Cerebellar cortex (tissue), 1 donor: Measurements from ENCODE around the gene TOPBP1.
"Not testable (repeated sequence)": the region's sequence is repeated elsewhere in the genome, so short reads cannot be mapped to it uniquely, and the experiment has no call there.

Source experiments
- DNase-seq: peaks from one replicate; pipeline ENCODE4 v3.0.0-alpha.2; 2015; ENCODE audit warnings: low spot score

Gene TOPBP1

GRCh38 chr3:133570937-133571320 is 90.8 kb downstream of the TOPBP1 start:
- DNase-seq: no peak

- DNase-seq: no peak
Measured at GRCh38 chr3:133570139-133570936, 91.4 kb downstream of the TOPBP1 start.

- DNase-seq: no peak
Measured at GRCh38 chr3:133568294-133569014, 93.3 kb downstream of the TOPBP1 start.

- no peak for DNase-seq
Measured at GRCh38 chr3:133563816-133564215, 97.9 kb downstream of the TOPBP1 start.

- DNase-seq: no peak
Measured at GRCh38 chr3:133563186-133563591, 98.6 kb downstream of the TOPBP1 start.

- DNase-seq: no peak
Measured at GRCh38 chr3:133562376-133562775, 99.4 kb downstream of the TOPBP1 start.

GRCh38 chr3:133561679-133562078 is 100.1 kb downstream of the TOPBP1 start:
- no peak for DNase-seq

GRCh38 chr3:133551589-133551988 is 110.2 kb downstream of the TOPBP1 start:
- DNase-seq: not testable (repeated sequence)
